Parathyroid adenoma (tissue), 2 donors: ENCODE measurements around the gene NHSL2.
"Not testable (repeated sequence)": the region's sequence is repeated elsewhere in the genome, so short reads cannot be mapped to it uniquely, and the experiment has no call there.

Experiments
- H2AFZ ChIP-seq: fragments of 300-600 bp; sonication (generic); one replicate; pipeline ENCODE4 v1.7.0; 2017; ENCODE audit warnings: antibody characterized with exemption, mild to moderate bottlenecking
- H3K27ac ChIP-seq: fragments of 300-600 bp; sonication (generic); one replicate; pipeline ENCODE4 v1.7.0; 2017
- H3K27me3 ChIP-seq: fragments of 300-600 bp; sonication (generic); one replicate; pipeline ENCODE4 v1.7.0; 2017; ENCODE audit warnings: low read length; ENCODE audit not compliant: control insufficient read depth, insufficient read depth
- H3K36me3 ChIP-seq: fragments of 300-600 bp; sonication (generic); one replicate; pipeline ENCODE4 v1.7.0; 2017; ENCODE audit warnings: low read length; ENCODE audit not compliant: control insufficient read depth, insufficient read depth
- H3K4me1 ChIP-seq: fragments of 300-600 bp; sonication (generic); one replicate; pipeline ENCODE4 v1.7.0; 2017; ENCODE audit warnings: control low read depth
- H3K4me2 ChIP-seq: fragments of 300-600 bp; sonication (generic); one replicate; pipeline ENCODE4 v1.7.0; 2017; ENCODE audit warnings: low read length
- H3K4me3 ChIP-seq: fragments of 300-600 bp; sonication (generic); one replicate; pipeline ENCODE4 v1.7.0; 2017; ENCODE audit warnings: low read depth, low read length
- H3K79me2 ChIP-seq: fragments of 300-600 bp; sonication (generic); one replicate; pipeline ENCODE4 v1.7.0; 2017; ENCODE audit warnings: control low read depth
- H3K9ac ChIP-seq: fragments of 300-600 bp; sonication (generic); one replicate; pipeline ENCODE4 v1.7.0; 2017; ENCODE audit warnings: mild to moderate bottlenecking
- H3K9me3 ChIP-seq: fragments of 300-600 bp; sonication (generic); one replicate; pipeline ENCODE4 v1.7.0; 2017; ENCODE audit warnings: low read length; ENCODE audit not compliant: control insufficient read depth
- CTCF ChIP-seq: fragments of 300-600 bp; sonication (generic); IDR thresholded peaks from one replicate; pipeline ENCODE4 v1.7.0; 2017; ENCODE audit warnings: antibody characterized with exemption, mild to moderate bottlenecking
- donor health status: primary hyperparathyroidism.

The NHSL2 gene

GRCh38 chrX:72159769-72160168 is 249.1 kb downstream of the NHSL2 start:
- Histone ChIP-seq H3K4me2 (no peak overlapping the region), H3K9me3 (no peaks in the 10 kb centered on the region), H3K4me3 (no peak overlapping the region), H3K27me3 (no peaks in the 10 kb centered on the region), H3K27ac (no peak overlapping the region), H2AFZ (no peak overlapping the region), H3K79me2 (no peaks in the 10 kb centered on the region), H3K4me1 (no peaks in the 10 kb centered on the region), H3K36me3 (no peaks in the 10 kb centered on the region), H3K9ac (no peak overlapping the region)
- no peak for TF ChIP-seq CTCF

- H3K27me3 ChIP-seq, result no peaks in the 10 kb centered on the region
Observed at GRCh38 chrX:72165551-72165950, 254.9 kb downstream of the NHSL2 start.

GRCh38 chrX:72169008-72169728 is 258.5 kb downstream of the NHSL2 start:
- H3K9ac ChIP-seq, result no peak overlapping the region
- no peaks in the 10 kb centered on the region for H3K4me1 ChIP-seq
- no peak overlapping the region for H3K27ac ChIP-seq
- no peak for TF ChIP-seq CTCF
- no peaks in the 10 kb centered on the region for H3K27me3 ChIP-seq
- H3K79me2 ChIP-seq, result no peaks in the 10 kb centered on the region
- H2AFZ ChIP-seq, result no peak overlapping the region
- H3K36me3 ChIP-seq, result no peaks in the 10 kb centered on the region
- H3K4me3 ChIP-seq, result no peak overlapping the region
- no peaks in the 10 kb centered on the region for H3K9me3 ChIP-seq
- H3K4me2 ChIP-seq, result no peak overlapping the region

More at GRCh38 chrX:72165551-72165950, 254.9 kb downstream of the NHSL2 start:
- Histone ChIP-seq H3K27ac (no peak overlapping the region), H3K36me3 (no peaks in the 10 kb centered on the region), H3K9ac (no peak overlapping the region), H3K4me3 (no peak overlapping the region), H3K4me1 (no peaks in the 10 kb centered on the region), H3K9me3 (no peaks in the 10 kb centered on the region), H3K4me2 (no peak overlapping the region), H2AFZ (no peak overlapping the region), H3K79me2 (no peaks in the 10 kb centered on the region)
- TF ChIP-seq CTCF, result no peak

GRCh38 chrX:72176289-72176688 is 265.6 kb downstream of the NHSL2 start:
- not testable (repeated sequence) for H3K27me3 ChIP-seq, H3K79me2 ChIP-seq, H3K4me3 ChIP-seq, H2AFZ ChIP-seq, H3K9ac ChIP-seq, H3K27ac ChIP-seq, H3K36me3 ChIP-seq, H3K9me3 ChIP-seq, H3K4me2 ChIP-seq, H3K4me1 ChIP-seq

- no peak overlapping the region for H3K27ac ChIP-seq
- H3K4me1 ChIP-seq, result no peaks in the 10 kb centered on the region
- H3K27me3 ChIP-seq, result no peaks in the 10 kb centered on the region
- no peaks in the 10 kb centered on the region for H3K36me3 ChIP-seq
- H3K9me3 ChIP-seq, result no peaks in the 10 kb centered on the region
- no peak overlapping the region for H3K9ac ChIP-seq
- H3K79me2 ChIP-seq, result peaks cover 4% of the 10 kb centered on the region
- no peak for TF ChIP-seq CTCF
- no peak overlapping the region for H3K4me2 ChIP-seq
- no peak overlapping the region for H2AFZ ChIP-seq
- no peak overlapping the region for H3K4me3 ChIP-seq
Observed at GRCh38 chrX:72176981-72177380, 266.3 kb downstream of the NHSL2 start.
